NCI-H187 treated with DMSO at 0.1 percent for 48 hours (cell line): Measurements from ENCODE around the gene CHP2.
"Not testable (repeated sequence)": the region's sequence is repeated elsewhere in the genome, so short reads cannot be mapped to it uniquely, and the experiment has no call there.

ENCODE experiments used
- DNase-seq: peaks from one replicate; lab custom pipeline; 2025; lab: John Stamatoyannopoulos, UW

The CHP2 gene

DNA sequence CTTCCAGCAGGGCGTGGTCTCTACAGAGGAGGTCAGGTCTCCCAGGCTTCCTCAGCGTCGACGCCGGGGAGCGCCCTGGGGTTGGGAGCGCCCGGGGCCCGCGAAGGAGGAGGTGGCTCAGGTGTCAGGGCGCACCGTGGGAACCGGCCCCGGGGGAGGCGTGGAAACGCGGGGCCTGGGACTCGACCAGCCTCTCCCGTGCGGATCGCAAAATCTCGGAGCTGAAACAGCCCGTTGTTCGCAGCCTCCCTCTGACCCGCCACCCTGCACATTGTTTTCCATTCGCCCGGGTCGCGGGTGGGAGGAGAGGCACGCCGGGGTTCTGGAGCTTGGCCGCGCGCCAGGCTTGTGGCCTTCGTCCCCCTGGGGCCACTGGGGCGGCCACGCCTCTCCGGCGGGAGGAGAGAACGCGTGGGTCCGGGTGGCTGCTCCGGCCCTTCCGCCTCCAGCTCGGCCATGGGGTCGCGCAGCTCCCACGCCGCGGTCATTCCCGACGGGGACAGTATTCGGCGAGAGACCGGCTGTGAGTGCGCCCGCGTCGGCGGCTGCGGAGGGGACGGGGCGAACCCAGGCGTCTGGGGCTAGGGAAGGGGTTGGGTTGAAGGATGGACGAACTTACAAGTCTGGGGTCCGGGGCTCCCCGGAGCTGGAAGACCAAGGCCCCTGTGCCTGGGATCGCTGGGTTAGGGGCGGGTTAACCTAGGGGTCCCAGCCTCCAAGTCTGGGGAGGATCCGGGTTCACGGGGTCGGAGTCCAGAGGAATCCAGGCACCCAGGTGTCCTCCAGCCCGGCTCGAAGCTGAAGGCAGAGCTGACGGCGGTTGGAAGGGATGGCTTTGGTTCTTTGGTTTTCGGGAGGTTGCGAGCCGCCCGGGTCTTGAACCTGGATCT lies at the start of gene CHP2:
TSS of gene CHP2 (plus strand) at position 433 of the 890 bp plus-strand sequence. CDS start at position 457, 24 bp downstream.
- no peak for DNase-seq

GRCh38 chr16:23705517-23705902 lies 49.3 kb upstream of the CHP2 start:
- no peak for DNase-seq

DNA sequence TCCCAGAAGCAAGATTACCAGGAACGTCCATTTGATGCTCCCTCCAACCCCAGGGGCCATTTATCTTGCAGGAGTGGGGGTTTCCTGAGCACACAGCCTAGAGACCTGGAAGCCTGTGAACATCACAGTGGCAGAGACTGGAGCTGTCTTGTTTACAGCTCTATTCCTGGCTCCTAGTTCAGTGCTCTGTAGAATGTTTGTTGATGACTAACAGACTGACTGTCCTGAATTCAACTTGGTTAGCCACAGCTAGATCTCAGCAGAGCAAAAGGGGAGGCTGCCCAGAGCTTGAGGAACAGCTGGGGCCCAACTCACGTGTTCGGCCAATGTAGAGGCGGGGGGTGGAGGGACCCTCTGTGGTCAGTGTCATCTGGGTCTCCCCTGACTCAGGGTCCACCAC lies 48.4 kb upstream of the CHP2 start:
- no peak for DNase-seq

GRCh38 chr16:23709536-23709935 lies 45.3 kb upstream of the CHP2 start:
- DNase-seq: no peak

- no peak for DNase-seq
Observed at GRCh38 chr16:23710008-23710407, 44.8 kb upstream of the CHP2 start.

DNA sequence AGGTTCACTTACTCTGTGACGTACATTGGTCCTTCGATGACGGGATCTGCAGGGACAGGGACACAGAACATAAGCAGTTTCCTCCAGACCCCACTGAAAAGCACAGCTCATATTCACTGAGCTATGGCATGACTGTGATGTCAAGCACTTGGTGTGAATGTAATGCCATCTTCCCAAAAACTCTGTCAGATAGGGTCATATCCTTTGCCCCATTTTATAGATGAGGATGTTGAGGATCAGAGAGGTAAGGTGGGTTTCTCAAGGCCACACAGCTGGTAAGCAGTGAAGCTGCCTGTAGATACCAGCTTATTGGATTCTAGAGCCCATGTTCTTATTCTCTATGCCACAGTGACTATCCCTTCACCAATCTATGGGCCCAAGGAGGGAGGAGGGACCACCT lies 44.3 kb upstream of the CHP2 start:
- DNase-seq: no peak

DNA sequence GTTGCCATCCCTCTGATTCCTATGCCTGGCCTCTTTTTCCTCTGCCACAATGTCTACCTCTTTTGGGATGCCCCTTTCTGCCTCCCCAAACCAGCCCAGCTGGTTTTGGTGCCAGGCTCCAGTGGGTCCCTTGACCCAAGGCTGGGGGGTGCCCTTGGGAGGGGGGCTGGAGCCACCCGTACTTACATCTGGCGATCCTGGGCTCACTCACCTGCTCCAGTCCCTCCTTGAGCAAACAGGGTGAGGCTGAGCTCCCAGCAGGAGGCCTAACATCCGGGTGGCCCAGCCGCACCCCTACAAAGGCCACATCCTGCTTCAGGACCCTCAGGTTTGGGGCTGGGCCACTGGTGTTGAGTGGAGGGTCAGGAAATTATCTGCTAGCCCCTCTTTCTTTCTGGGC lies 43.0 kb upstream of the CHP2 start:
- no peak for DNase-seq

- no peak for DNase-seq
Observed at GRCh38 chr16:23712976-23713375, 41.9 kb upstream of the CHP2 start, which contains the start of gene ERN2. Gene ERN2 (minus strand): TSS chr16:23713222. CDS start chr16:23713187, 35 bp downstream.

DNA sequence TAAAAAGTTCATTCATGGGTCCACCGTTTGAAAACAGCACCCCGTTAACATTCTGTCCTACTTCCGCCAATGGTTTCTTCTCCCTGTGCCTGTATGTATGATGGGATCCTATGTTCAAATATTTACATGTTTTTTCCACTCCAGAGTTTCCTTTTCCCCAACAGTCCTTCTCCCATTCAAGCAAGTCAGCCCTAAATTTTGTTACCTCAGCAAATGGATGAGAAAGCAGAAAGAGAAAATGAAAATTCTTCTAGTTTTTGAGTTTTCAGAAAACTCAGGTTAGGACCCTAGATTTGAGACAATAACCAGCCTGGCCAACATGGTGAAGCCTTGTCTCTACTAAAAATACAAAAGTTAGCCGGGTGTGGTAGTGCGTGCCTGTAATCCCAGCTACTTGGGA lies 38.3 kb upstream of the CHP2 start:
- DNase-seq: no peak

- DNase-seq: not testable (repeated sequence)
Observed at GRCh38 chr16:23722613-23723240, 32.1 kb upstream of the CHP2 start.

- no peak for DNase-seq
Observed at GRCh38 chr16:23724096-23724784, 30.6 kb upstream of the CHP2 start.

GRCh38 chr16:23724785-23725131 lies 30.1 kb upstream of the CHP2 start:
- no peak for DNase-seq

DNA sequence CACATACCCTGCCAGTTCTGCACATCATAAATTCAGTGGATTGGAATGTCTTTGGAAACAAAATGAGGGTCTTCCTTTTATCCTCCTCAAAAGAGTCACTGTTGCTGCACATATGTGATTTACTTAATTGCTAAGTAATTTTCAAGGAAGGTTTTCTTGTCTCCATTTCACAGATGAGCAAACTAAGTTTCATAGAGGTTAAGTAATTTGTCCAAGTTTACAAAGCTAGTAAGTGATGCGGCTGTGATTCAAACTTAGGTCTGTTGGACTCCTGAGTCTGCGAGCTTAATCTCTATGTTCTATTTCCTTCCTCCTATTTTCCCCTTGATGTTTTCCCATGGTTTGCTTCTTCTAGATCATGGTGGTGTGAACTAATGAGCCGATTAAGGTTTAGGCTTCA lies 28.1 kb upstream of the CHP2 start:
- DNase-seq: no peak

GRCh38 chr16:23728112-23728477 lies 26.7 kb upstream of the CHP2 start:
- DNase-seq: no peak

- DNase-seq: no peak
Observed at GRCh38 chr16:23729503-23730424, 25.1 kb upstream of the CHP2 start.

DNA sequence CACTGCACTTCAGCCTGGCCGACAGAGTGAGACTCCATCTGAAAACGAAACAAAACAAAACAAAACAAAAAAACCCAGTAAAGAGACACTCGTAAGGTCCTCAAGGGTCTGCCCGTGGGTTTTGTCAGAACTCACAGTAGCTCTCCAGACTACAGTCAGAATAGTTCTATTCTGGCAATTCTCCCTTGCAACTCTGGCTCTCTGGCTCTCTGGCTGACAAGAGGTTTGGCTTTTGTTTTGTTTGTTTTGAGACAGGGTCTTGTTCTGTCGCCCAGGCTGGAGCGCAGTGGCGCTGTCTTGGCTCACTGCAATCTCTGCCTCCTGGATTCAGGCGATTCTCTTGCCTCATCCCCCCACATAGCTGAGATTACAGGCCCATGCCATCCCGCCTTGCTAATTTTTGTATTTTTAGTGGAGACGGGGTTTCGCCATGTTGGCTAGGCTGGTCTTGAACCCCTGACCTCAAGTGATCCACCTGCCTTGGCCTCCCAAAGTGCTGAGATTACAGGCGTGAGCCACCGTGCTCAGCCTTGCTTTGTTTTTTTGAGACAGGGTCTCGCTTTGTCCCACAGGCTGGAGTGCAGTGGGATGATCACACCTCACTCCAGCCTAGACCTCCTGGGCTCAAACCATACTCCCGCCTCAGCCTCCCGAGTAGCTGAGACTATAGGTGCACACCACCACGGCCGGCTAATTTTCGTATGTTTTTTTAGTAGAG lies 20.5 kb upstream of the CHP2 start:
- DNase-seq: no peak

DNA sequence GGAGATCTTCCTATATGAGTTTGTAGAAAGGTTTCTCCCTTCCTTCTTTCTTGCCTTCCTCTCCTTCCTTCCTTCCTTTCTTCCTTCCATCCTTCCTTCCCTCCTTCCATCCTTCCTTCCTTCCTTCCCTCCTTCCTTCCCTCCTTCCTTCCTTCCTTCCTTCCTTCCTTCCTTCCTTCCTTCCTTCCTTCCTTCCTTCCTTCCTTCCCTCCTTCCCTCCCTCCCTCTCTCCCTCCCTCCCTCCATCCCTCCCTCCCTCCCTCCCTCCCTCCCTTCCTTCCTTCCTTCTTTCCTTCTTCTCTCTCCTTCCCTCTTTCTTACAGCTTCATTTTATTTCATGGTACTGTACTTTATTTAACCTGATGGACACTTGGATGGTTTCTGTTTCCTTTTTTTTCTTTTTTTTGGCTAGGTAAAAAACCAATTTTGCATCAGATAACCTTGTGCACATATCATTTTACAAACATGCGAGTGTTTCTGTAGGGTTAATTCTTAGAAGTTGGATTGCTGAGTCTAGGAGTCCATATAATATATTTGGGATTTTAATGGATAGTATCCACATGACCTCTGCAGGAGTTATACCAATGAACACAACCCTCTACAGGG lies 17.3 kb upstream of the CHP2 start:
- not testable (repeated sequence) for DNase-seq

DNA sequence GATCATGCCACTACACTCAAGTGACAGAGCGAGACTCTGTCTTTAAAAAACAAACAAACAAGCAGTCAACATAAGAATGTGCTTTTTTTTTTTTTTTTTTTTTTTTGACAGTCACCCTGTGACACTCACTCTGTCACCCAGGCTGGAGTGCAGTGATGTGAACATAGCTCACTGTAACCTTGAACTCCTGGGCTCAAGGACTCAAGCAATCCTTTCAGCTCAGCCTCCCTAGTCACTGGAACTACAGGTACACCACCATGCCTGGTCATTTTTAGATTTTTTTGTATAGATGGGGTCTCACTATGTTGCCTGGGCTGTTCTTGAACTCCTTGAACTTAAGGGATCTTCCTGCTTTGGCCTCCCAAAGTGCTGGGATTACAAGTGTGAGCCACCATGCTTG lies 15.3 kb upstream of the CHP2 start:
- DNase-seq: no peak

DNA sequence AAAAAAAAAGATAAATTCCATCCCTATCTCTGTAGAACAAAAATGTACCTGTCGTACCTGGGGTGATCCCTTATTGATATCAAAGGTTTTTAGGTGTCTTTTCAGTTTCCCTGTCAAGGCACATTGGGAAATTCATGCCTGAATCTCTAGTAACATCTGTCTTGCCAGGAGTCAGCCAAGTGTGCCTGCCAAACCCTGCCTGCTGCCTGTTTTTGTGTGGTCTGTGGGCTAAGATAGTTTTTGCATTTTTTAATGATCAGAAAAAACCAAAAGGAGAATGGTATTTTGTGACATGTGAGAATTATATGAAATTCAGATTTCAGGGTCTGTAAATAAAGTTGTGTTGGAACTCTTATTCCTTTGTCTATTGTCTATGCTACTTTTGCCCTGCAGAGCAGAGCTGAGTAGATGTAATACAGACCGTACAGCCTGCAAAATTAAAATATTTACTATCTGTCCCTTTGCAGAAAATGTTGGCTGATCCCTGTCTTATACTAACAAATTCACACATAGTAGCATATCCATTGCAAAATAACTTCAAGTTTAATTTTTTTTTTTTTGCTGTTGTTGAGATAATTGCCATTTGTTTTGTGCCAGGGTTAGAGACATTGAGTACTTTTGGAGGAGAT lies 13.0 kb upstream of the CHP2 start:
- DNase-seq: no peak

- no peak for DNase-seq
Observed at GRCh38 chr16:23742766-23743165, 12.1 kb upstream of the CHP2 start.
